ENCODE results near the gene P3H4.

DNA sequence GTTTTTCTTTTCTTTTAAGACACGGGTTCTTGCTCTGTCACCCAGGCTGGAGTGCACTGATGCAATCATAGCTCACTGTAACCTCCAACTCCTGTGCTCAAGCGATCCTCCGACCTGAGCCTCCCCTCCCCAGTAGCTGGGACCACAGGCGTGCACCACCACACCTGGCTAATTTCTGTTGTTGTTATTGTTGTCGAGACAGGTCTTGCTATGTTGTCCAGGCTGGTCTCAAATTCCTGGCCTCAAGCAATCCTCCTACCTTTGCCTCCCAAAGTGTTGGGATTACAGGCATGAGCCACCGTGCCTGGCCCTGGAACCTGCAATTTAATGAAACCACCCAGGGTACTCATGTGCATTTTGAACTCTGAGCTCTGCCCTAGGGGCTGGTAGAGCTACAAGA, 49.4 kb downstream of the P3H4 start:
- TF ChIP-seq, protein P1, sequence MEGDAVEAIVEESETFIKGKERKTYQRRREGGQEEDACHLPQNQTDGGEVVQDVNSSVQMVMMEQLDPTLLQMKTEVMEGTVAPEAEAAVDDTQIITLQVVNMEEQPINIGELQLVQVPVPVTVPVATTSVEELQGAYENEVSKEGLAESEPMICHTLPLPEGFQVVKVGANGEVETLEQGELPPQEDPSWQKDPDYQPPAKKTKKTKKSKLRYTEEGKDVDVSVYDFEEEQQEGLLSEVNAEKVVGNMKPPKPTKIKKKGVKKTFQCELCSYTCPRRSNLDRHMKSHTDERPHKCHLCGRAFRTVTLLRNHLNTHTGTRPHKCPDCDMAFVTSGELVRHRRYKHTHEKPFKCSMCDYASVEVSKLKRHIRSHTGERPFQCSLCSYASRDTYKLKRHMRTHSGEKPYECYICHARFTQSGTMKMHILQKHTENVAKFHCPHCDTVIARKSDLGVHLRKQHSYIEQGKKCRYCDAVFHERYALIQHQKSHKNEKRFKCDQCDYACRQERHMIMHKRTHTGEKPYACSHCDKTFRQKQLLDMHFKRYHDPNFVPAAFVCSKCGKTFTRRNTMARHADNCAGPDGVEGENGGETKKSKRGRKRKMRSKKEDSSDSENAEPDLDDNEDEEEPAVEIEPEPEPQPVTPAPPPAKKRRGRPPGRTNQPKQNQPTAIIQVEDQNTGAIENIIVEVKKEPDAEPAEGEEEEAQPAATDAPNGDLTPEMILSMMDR (IDR thresholded peaks at IDR 0.05), result no peak
- TF ChIP-seq ZFX (IDR thresholded peaks at IDR 0.05; ENCODE audit: borderline replicate concordance), result no peak
